PFSK-1 (cell line): ENCODE results near the gene TERF2IP.

Experiments
- FOXP2 ChIP-seq: optimal IDR thresholded peaks from 2 replicates; pipeline ENCODE3; 2011; ENCODE audit warnings: borderline replicate concordance, control low read depth, inconsistent platforms; ENCODE audit not compliant: insufficient read depth; ENCODE audit errors: extremely low read length, extremely low read depth
- POLR2AphosphoS5 ChIP-seq: IDR thresholded peaks from 2 replicates; pipeline ENCODE4 v1.6.1; 2012; ENCODE audit warnings: low read depth, mild to moderate bottlenecking, control low read depth, low read length, moderate library complexity
- SIN3A ChIP-seq: IDR thresholded peaks from 2 replicates; pipeline ENCODE4 v1.6.1; 2012; ENCODE audit warnings: mild to moderate bottlenecking, low read length, moderate library complexity, borderline replicate concordance; ENCODE audit not compliant: insufficient read depth
- TAF1 ChIP-seq: IDR thresholded peaks from 2 replicates; pipeline ENCODE4 v1.6.1; 2012; ENCODE audit warnings: low read length, control low read depth, borderline replicate concordance; ENCODE audit not compliant: insufficient read depth
- TF ChIP-seq, protein P1 (sequence below), 2 experiments: IDR thresholded peaks; 2 replicates each; pipeline versions ENCODE4 v1.6.1 to v1.8.0; 2011 to 2012; ENCODE audit warnings: low read depth in 2 of 2, low read length in 2 of 2, control low read depth in 1 of 2, inconsistent platforms in 1 of 2, mild to moderate bottlenecking in 1 of 2, moderate library complexity in 1 of 2; ENCODE audit not compliant: insufficient read depth in 1 of 2

The TERF2IP gene

GRCh38 chr16:75635036-75635435, 12.5 kb upstream of the TERF2IP start:
- TF ChIP-seq FOXP2 (no peak), TAF1 (no peak), POLR2AphosphoS5 (no peak), SIN3A (no peak)
- TF ChIP-seq, protein P1, sequence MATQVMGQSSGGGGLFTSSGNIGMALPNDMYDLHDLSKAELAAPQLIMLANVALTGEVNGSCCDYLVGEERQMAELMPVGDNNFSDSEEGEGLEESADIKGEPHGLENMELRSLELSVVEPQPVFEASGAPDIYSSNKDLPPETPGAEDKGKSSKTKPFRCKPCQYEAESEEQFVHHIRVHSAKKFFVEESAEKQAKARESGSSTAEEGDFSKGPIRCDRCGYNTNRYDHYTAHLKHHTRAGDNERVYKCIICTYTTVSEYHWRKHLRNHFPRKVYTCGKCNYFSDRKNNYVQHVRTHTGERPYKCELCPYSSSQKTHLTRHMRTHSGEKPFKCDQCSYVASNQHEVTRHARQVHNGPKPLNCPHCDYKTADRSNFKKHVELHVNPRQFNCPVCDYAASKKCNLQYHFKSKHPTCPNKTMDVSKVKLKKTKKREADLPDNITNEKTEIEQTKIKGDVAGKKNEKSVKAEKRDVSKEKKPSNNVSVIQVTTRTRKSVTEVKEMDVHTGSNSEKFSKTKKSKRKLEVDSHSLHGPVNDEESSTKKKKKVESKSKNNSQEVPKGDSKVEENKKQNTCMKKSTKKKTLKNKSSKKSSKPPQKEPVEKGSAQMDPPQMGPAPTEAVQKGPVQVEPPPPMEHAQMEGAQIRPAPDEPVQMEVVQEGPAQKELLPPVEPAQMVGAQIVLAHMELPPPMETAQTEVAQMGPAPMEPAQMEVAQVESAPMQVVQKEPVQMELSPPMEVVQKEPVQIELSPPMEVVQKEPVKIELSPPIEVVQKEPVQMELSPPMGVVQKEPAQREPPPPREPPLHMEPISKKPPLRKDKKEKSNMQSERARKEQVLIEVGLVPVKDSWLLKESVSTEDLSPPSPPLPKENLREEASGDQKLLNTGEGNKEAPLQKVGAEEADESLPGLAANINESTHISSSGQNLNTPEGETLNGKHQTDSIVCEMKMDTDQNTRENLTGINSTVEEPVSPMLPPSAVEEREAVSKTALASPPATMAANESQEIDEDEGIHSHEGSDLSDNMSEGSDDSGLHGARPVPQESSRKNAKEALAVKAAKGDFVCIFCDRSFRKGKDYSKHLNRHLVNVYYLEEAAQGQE (IDR thresholded peaks at IDR 0.05; ENCODE audit: insufficient read depth in 1 of 2, low read depth in 2 of 2, low read length in 2 of 2), result no peak

DNA sequence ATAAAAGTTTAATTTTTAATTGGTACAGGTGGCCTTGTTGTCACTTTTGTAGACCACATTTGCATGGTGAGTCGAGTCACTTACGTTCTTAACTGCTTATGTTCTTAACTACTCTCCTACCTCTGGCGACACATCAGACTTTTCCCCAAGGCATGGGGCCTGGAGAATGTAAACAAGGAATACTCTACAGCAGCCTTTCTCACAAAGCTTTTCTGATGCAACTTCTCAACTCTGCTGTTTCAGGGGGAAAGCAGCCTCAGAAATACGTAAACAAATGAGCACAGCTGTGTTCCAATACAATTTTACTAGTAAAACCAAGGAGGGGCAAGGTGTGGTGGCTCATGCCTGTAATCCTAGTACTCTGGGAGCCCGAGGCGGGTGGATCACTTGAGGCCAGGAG, 7.0 kb upstream of the TERF2IP start:
- TF ChIP-seq FOXP2 (no peak), SIN3A (no peak), POLR2AphosphoS5 (no peak), TAF1 (no peak)
- TF ChIP-seq, protein P1 (IDR thresholded peaks at IDR 0.05; ENCODE audit: insufficient read depth in 1 of 2, low read depth in 2 of 2, low read length in 2 of 2), result no peak

DNA sequence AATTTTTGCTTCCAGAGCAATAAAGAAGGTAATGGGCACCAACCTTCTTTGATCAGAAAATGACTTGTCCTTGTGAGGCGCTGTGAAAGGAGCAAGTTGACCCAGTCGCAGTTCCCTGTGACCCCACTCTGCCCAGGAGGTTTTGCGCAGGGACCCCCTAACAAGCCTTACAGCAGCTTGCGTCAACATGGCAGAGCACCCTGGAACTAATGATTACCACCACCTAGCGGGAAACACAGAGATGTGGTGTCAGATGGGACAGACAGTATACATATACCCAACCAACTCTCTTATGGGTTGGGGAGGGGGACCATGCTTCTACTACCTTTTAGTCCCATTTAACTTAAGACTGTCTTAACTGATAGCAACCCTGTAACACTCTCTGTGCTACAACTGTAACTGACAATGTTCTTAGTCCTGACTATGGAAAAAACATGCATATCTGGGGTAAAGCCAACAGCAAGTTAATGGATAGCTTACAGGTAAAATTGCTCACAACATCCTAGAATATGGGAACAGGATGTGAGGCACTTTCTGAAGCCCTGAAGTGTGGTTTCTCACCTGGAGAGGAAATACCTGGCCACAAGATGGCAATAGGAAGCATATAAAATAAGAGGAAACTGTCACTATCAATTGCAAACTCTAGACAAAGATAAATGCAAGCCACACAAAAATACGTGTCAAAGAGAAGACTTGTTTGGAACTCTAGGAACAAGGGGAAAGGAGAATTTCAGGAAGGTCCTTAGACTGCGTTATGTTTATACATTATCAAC, 3.1 kb upstream of the TERF2IP start:
- TF ChIP-seq FOXP2 (no peak), TAF1 (no peak), POLR2AphosphoS5 (no peak), SIN3A (no peak)
- TF ChIP-seq, protein P1 (IDR thresholded peaks at IDR 0.05; ENCODE audit: insufficient read depth in 1 of 2, low read depth in 2 of 2, low read length in 2 of 2), result no peak

DNA sequence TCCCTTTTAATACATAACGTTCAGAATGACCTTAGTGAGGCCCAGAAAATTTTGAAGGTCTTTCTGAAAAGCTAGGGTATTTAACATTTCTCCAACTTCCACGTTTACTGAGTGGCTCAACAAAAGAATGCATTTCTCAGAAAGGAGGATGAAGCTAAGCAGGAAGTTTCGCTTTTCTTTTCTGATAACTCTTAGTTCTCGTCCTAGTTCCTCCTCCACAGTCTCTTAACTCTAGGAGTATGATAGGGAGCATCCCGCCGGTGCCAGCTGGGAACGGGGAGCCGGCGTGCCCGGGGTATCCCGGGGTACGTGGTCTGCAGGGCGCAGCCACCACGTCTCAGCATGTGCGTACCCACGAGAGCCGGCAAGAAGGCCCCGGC, 471 bp upstream of the TERF2IP start:
- TF ChIP-seq FOXP2 (no peak), TAF1 (no peak), SIN3A (no peak), POLR2AphosphoS5 (no peak)
- TF ChIP-seq, protein P1 (IDR thresholded peaks at IDR 0.05; ENCODE audit: insufficient read depth in 1 of 2, low read depth in 2 of 2, low read length in 2 of 2), result no peak
